C4-2B (cell line): Measurements from ENCODE around the gene SOCS4.

ENCODE experiments used
- ZFX ChIP-seq: fragments of 450-650 bp; IDR thresholded peaks from 2 replicates; pipeline ENCODE4 v1.6.1; 2017
- TF ChIP-seq, protein P1 (sequence below): fragments of 450-650 bp; conservative IDR thresholded peaks from 2 replicates; pipeline ENCODE4 v1.5.1; 2017; ENCODE audit warnings: mild to moderate bottlenecking

- TF ChIP-seq, protein P1, sequence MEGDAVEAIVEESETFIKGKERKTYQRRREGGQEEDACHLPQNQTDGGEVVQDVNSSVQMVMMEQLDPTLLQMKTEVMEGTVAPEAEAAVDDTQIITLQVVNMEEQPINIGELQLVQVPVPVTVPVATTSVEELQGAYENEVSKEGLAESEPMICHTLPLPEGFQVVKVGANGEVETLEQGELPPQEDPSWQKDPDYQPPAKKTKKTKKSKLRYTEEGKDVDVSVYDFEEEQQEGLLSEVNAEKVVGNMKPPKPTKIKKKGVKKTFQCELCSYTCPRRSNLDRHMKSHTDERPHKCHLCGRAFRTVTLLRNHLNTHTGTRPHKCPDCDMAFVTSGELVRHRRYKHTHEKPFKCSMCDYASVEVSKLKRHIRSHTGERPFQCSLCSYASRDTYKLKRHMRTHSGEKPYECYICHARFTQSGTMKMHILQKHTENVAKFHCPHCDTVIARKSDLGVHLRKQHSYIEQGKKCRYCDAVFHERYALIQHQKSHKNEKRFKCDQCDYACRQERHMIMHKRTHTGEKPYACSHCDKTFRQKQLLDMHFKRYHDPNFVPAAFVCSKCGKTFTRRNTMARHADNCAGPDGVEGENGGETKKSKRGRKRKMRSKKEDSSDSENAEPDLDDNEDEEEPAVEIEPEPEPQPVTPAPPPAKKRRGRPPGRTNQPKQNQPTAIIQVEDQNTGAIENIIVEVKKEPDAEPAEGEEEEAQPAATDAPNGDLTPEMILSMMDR = no peak
- no peak for TF ChIP-seq ZFX
These were observed 48.0 kb upstream of the SOCS4 start for GRCh38 chr14:54979039-54979438.
